Ureter (tissue), 1 donor: ENCODE measurements around the gene TNK2. TPM values are rescaled to one million over a fixed set of nuclear protein-coding genes. Genes with fewer than 3 reads are reported as not detected.
"Not testable (repeated sequence)": the region's sequence is repeated elsewhere in the genome, so short reads cannot be mapped to it uniquely, and the experiment has no call there.

Experiments used
- DNase-seq: peaks from one replicate; pipeline ENCODE4 v3.0.0-alpha.2; 2020; ENCODE audit warnings: low spot score
- total RNA-seq: library from RNA; stranded (reverse); gene quantifications from one replicate; pipeline ENCODE4 v1.2.4, GENCODE V29; 2023
- donor health status: DM: yes; HTN: yes; CAD: no.

Gene TNK2
- total RNA-seq, 1 donor from 2014 or later: 97.6 TPM

GRCh38 chr3:195916991-195917390 is 8.6 kb upstream of the TNK2 start:
- no peak for DNase-seq

- peak; percentile 65 for DNase-seq
These were observed 7.9 kb upstream of the TNK2 start for GRCh38 chr3:195916291-195916690.

- DNase-seq: peak; percentile 94
These were observed 6.5 kb upstream of the TNK2 start for GRCh38 chr3:195914648-195915473.

GRCh38 chr3:195914146-195914545 is 5.8 kb upstream of the TNK2 start:
- not testable (repeated sequence) for DNase-seq

GRCh38 chr3:195913382-195913781 is 5.0 kb upstream of the TNK2 start:
- DNase-seq: no peak

- peak; percentile 72 for DNase-seq
These were observed 3.6 kb upstream of the TNK2 start for GRCh38 chr3:195911946-195912270.

- no peak for DNase-seq
These were observed 2.9 kb upstream of the TNK2 start for GRCh38 chr3:195911041-195911945.

- DNase-seq: no peak
These were observed 2.1 kb upstream of the TNK2 start for GRCh38 chr3:195910499-195910845.

GRCh38 chr3:195909644-195910498 is 1.5 kb upstream of the TNK2 start:
- peak; percentile 90 for DNase-seq

GRCh38 chr3:195908694-195909581 is 587 bp upstream of the TNK2 start:
- DNase-seq: no peak

GRCh38 chr3:195907684-195907933 is 742 bp downstream of the TNK2 start:
- DNase-seq: no peak

GRCh38 chr3:195906865-195907683 is 1.3 kb downstream of the TNK2 start:
- peak; percentile 77 for DNase-seq

- no peak for DNase-seq
These were observed 2.1 kb downstream of the TNK2 start for GRCh38 chr3:195905970-195906864.

GRCh38 chr3:195904368-195904767 is 4.0 kb downstream of the TNK2 start:
- DNase-seq: no peak

GRCh38 chr3:195903950-195904290 is 4.4 kb downstream of the TNK2 start:
- DNase-seq: no peak

GRCh38 chr3:195902634-195903033 is 5.7 kb downstream of the TNK2 start:
- DNase-seq: not testable (repeated sequence)

GRCh38 chr3:195901836-195902585 is 6.3 kb downstream of the TNK2 start:
- DNase-seq: not testable (repeated sequence)

GRCh38 chr3:195900436-195901355 is 7.7 kb downstream of the TNK2 start:
- no peak for DNase-seq
